T-cell (primary cell): Measurements from ENCODE around the gene THSD8. TPM values are rescaled to one million over a fixed set of nuclear protein-coding genes. Genes with fewer than 3 reads are reported as not detected.
"Not testable (repeated sequence)": the region's sequence is repeated elsewhere in the genome, so short reads cannot be mapped to it uniquely, and the experiment has no call there.

Experiments
- ATAC-seq, 4 experiments: fragments of 200-7000 bp in 3 of 4; fragments of 150-1000 bp in 1 of 4; cut with Tn5 transposase; replicated peaks in 1 of 4; 1 replicate in 3 of 4; 2 replicates in 1 of 4; pipeline ENCODE4 v1.10.0; 2021; ENCODE audit warnings: moderate library complexity in 3 of 4, mild to moderate bottlenecking in 2 of 4, moderate number of reproducible peaks in 1 of 4
- CTCF ChIA-PET, 2 donors: fragments of 300-600 bp; sonication (Branson Sonifier 250); formaldehyde crosslinking; loops; one replicate each; lab custom pipeline; 2022; ENCODE audit warnings: antibody characterized with exemption in 2 of 2; lab: Charles Lee
- POLR2A ChIA-PET, 2 donors: fragments of 300-600 bp; sonication (Branson Sonifier 250); formaldehyde crosslinking; loops; one replicate each; lab custom pipeline; 2022; ENCODE audit warnings: antibody characterized with exemption in 2 of 2; lab: Charles Lee
- DNase-seq, 35 experiments: peaks; one replicate each; pipeline versions ENCODE4 v3.0.0 to v3.0.0-alpha.2; 2013 to 2023
- H3K27ac ChIP-seq: one replicate; pipeline ENCODE4 v1.5.1; 2013; ENCODE audit warnings: low read length
- H3K27me3 ChIP-seq, 2 experiments: replicated peaks in 1 of 2; 1 replicate in 1 of 2; 2 replicates in 1 of 2; pipeline versions ENCODE4 v1.6.1 to v1.7.0; 2013; ENCODE audit warnings: low read length in 1 of 2, mixed read lengths in 1 of 2; ENCODE audit not compliant: control insufficient read depth in 2 of 2, insufficient read depth in 2 of 2; ENCODE audit errors: extremely low read depth in 1 of 2
- H3K36me3 ChIP-seq, 2 donors: 1 replicate in 1 of 2; 2 replicates in 1 of 2; pipeline versions ENCODE4 v1.6.1 to v1.7.0; 2013; ENCODE audit warnings: low read length in 1 of 2; ENCODE audit not compliant: control insufficient read depth in 2 of 2, insufficient read depth in 1 of 2; ENCODE audit errors: extremely low read depth in 1 of 2
- H3K4me1 ChIP-seq, 2 experiments: 1 replicate in 1 of 2; 2 replicates in 1 of 2; pipeline versions ENCODE4 v1.6.1 to v1.7.0; 2013; ENCODE audit warnings: low read length in 2 of 2, mixed read lengths in 1 of 2; ENCODE audit not compliant: insufficient read depth in 2 of 2, control insufficient read depth in 1 of 2; ENCODE audit errors: extremely low read depth in 1 of 2
- H3K4me3 ChIP-seq, 2 donors: 1 replicate in 1 of 2; 2 replicates in 1 of 2; pipeline versions ENCODE4 v1.5.1 to v1.7.0; 2013; ENCODE audit warnings: mild to moderate bottlenecking in 2 of 2, low read length in 1 of 2, moderate library complexity in 1 of 2; ENCODE audit not compliant: control insufficient read depth in 1 of 2; ENCODE audit errors: extremely low read depth in 1 of 2
- H3K9me3 ChIP-seq: 2 replicates; pipeline ENCODE4 v1.7.0; 2013
- H3K27ac Mint-ChIP-seq, 2 donors: one replicate each; pipeline ENCODE4 v1.8.0; 2020 to 2021; ENCODE audit warnings: mild to moderate bottlenecking in 2 of 2, mixed read lengths in 2 of 2
- H3K27me3 Mint-ChIP-seq, 2 donors: one replicate each; pipeline ENCODE4 v1.8.0; 2021 to 2022; ENCODE audit warnings: mixed read lengths in 2 of 2
- H3K36me3 Mint-ChIP-seq: one replicate; pipeline ENCODE4 v1.8.0; 2021; ENCODE audit warnings: mixed read lengths
- H3K4me1 Mint-ChIP-seq, 3 donors: one replicate each; pipeline ENCODE4 v1.8.0; 2020 to 2022; ENCODE audit warnings: mixed read lengths in 3 of 3, mild to moderate bottlenecking in 1 of 3
- H3K4me3 Mint-ChIP-seq, 3 donors: one replicate each; pipeline ENCODE4 v1.8.0; 2020 to 2022; ENCODE audit warnings: mild to moderate bottlenecking in 3 of 3, mixed read lengths in 3 of 3, moderate library complexity in 3 of 3
- H3K9me3 Mint-ChIP-seq, 3 donors: one replicate each; pipeline ENCODE4 v1.8.0; 2020 to 2022; ENCODE audit warnings: mixed read lengths in 3 of 3
- WGBS: methylation state at CpG from one replicate; pipeline ENCODE4 v1.1.5; 2013; ENCODE audit warnings: missing lambda C conversion rate; ENCODE audit not compliant: insufficient coverage; 5-methylcytosine and 5-hydroxymethylcytosine counted together
- total RNA-seq, 35 experiments: library from RNA in 6 of 35; stranded (reverse) in 6 of 35; fragments of 120-200 nt in 1 of 35; gene quantifications; one replicate each; pipeline versions ENCODE4 v1.2.1 to v1.2.4 and lab custom pipeline; 2013 to 2026

Gene THSD8
- total RNA-seq, 5 donors from 2014 or later (not counting 1 experiment from before 2014, with no cell fraction given): 0.63 to 2.4 (median 0.97) TPM; not detected in 1

GRCh38 chr19:12840091-12841079 is 38.5 kb downstream of the THSD8 start:
- ATAC-seq (peak in 1 of 4 experiments; percentile 19), DNase-seq (peak in 11 of 35 experiments; percentile 10 to 39 (median 24))
- Mint-ChIP-seq H3K4me1 (peaks cover 16 to 36% (median 34%) of the 10 kb centered on the region in 3 donors), H3K4me3 (peak overlapping the region in 1 of 3 donors; percentile 38), H3K27ac (no peak overlapping the region), H3K36me3 (no peaks in the 10 kb centered on the region), H3K9me3 (no peaks in the 10 kb centered on the region), H3K27me3 (peaks cover 69 to 78% of the 10 kb centered on the region in 2 donors)
- Histone ChIP-seq H3K4me1 (peaks cover 2 to 30% of the 10 kb centered on the region in 2 experiments), H3K4me3 (no peak overlapping the region), H3K36me3 (no peaks in the 10 kb centered on the region), H3K27me3 (peaks cover 27 to 87% of the 10 kb centered on the region in 2 experiments), H3K9me3 (no peaks in the 10 kb centered on the region), H3K27ac (no peak overlapping the region)
- POLR2A ChIA-PET: no interaction called here
- CTCF ChIA-PET: no interaction called here
- WGBS: 26% methylated on average over 29 of the region's 43 CpGs

DNA sequence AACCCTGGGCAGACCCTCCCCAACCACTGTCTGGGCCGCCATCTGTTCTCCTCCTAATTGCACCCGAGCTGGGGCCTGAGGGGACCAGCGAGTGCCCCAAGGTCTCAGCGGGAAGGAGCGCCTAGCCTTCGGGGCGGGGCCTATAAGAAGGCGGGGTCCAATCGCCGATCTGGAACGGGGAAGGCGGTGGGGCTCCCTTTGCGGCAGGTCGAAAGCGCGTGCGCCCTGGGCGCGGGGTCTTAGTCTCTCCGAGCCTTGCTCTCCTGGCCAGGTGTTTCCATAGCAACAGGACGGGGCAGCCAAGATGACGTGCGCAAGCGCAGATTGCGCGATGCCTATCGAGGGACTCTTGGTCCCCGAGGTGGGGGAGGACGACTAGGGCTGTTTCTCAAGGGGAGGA is 39.2 kb downstream of the THSD8 start:
- ATAC-seq: no peak
- Mint-ChIP-seq H3K27me3 (peaks cover 67 to 72% of the 10 kb centered on the region in 2 donors), H3K27ac (no peak overlapping the region), H3K9me3 (no peaks in the 10 kb centered on the region), H3K4me3 (peak overlapping the region in 2 of 3 donors; percentile 32 to 38), H3K4me1 (peaks cover 16 to 36% (median 30%) of the 10 kb centered on the region in 3 donors), H3K36me3 (no peaks in the 10 kb centered on the region)
- Histone ChIP-seq H3K27ac (no peak overlapping the region), H3K9me3 (no peaks in the 10 kb centered on the region), H3K4me1 (peaks cover 2 to 28% of the 10 kb centered on the region in 2 experiments), H3K36me3 (no peaks in the 10 kb centered on the region), H3K27me3 (peaks cover 22 to 87% of the 10 kb centered on the region in 2 experiments), H3K4me3 (peak overlapping the region in 1 of 2 donors; percentile 15)
- 13% methylated on average over 28 of the region's 29 CpGs for WGBS
- no peak for DNase-seq
- ChIA-PET CTCF (no interaction called here), POLR2A (no interaction called here)

GRCh38 chr19:12842511-12842910 is 40.6 kb downstream of the THSD8 start:
- H3K36me3 ChIP-seq: no peaks in the 10 kb centered on the region
- H3K27ac ChIP-seq: no peak overlapping the region
- WGBS: 91% methylated on average over 18 of the region's 18 CpGs
- ATAC-seq (no peak), DNase-seq (no peak)
- peaks cover 22 to 89% of the 10 kb centered on the region in 2 experiments for H3K27me3 ChIP-seq
- ChIA-PET CTCF (no interaction called here), POLR2A (no interaction called here)
- Mint-ChIP-seq H3K36me3 (no peaks in the 10 kb centered on the region), H3K4me3 (no peak overlapping the region), H3K4me1 (peaks cover 16 to 34% (median 30%) of the 10 kb centered on the region in 3 donors), H3K9me3 (no peaks in the 10 kb centered on the region), H3K27ac (no peak overlapping the region), H3K27me3 (peaks cover 60 to 71% of the 10 kb centered on the region in 2 donors)
- H3K4me1 ChIP-seq: peaks cover 2 to 35% of the 10 kb centered on the region in 2 experiments
- no peaks in the 10 kb centered on the region for H3K9me3 ChIP-seq
- H3K4me3 ChIP-seq: no peak overlapping the region

DNA sequence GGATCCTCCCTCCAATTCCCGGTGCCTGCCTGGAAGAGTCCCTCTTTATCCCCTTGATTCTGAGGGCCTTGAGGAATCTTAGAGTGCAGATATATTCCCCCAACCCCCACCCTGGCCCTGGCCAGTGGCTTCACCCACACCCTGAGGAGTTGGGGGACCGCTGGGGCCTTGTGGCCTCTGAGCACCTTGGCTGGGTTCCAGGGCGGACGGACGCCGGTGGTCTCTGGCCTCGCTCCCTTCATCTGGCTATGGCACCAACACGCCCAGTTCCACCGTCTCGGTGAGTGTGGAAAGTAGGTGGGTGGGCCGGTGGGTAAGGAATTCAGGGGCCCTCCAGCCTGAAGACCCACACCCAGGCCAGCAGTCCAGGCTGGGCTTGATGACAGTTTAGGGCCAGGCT is 41.5 kb downstream of the THSD8 start:
- Histone ChIP-seq H3K4me1 (peaks cover 2 to 36% of the 10 kb centered on the region in 2 experiments), H3K9me3 (no peaks in the 10 kb centered on the region), H3K27me3 (peaks cover 20 to 90% of the 10 kb centered on the region in 2 experiments), H3K4me3 (no peak overlapping the region), H3K27ac (no peak overlapping the region), H3K36me3 (no peaks in the 10 kb centered on the region)
- Mint-ChIP-seq H3K4me1 (peaks cover 16 to 34% (median 29%) of the 10 kb centered on the region in 3 donors), H3K27ac (no peak overlapping the region), H3K9me3 (no peaks in the 10 kb centered on the region), H3K36me3 (no peaks in the 10 kb centered on the region), H3K27me3 (peaks cover 55 to 68% of the 10 kb centered on the region in 2 donors), H3K4me3 (no peak overlapping the region)
- CTCF ChIA-PET: no interaction called here
- DNase-seq (no peak), ATAC-seq (no peak)
- WGBS: 93% methylated on average over 4 of the region's 11 CpGs
- POLR2A ChIA-PET: no interaction called here

DNA sequence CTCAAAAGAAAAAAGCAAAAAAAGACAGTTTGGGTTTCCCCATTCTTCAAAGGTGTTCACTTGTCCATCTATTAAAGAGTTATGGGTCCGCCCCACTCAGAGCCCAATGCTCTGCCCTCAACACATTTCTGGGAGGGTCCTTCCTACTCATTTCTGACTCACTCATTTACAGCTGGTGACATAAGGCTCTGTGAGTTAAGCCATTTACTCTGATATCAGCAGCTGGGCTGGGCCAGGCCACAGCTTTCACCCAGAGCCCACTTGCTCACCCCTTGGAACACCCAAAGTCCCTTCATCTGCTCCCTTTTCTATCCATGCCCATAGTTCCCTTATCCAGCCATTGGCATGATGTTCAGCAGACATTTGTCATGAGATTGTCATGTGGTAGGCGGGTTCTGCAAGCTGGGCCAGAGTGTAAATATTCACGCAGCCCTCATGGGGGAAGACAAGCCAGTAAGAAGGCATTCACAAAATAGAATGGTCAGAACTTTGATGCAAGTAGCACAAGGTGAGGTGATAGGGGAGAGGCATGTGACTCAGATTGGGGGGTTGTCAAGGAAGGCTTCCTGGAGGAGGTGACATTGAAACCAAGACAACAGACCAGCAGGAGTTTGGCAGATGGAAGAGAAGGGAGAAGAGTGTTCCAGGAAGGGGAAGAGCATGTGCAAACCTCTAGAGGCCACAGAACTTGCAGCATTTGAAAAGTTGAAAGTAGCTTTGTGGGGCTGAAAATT is 42.3 kb downstream of the THSD8 start:
- Mint-ChIP-seq H3K9me3 (no peaks in the 10 kb centered on the region), H3K27ac (no peak overlapping the region), H3K4me1 (peaks cover 12 to 30% (median 25%) of the 10 kb centered on the region in 3 donors), H3K27me3 (peaks cover 52 to 67% of the 10 kb centered on the region in 2 donors), H3K36me3 (no peaks in the 10 kb centered on the region), H3K4me3 (no peak overlapping the region)
- no peak overlapping the region for H3K27ac ChIP-seq
- DNase-seq (no peak), ATAC-seq (no peak)
- H3K36me3 ChIP-seq: no peaks in the 10 kb centered on the region
- H3K27me3 ChIP-seq: peaks cover 19 to 81% of the 10 kb centered on the region in 2 experiments
- ChIA-PET POLR2A (no interaction called here), CTCF (no interaction called here)
- peaks cover 0 to 27% of the 10 kb centered on the region in 2 experiments for H3K4me1 ChIP-seq
- WGBS: 89% methylated on average over 3 of the region's 3 CpGs
- no peak overlapping the region for H3K4me3 ChIP-seq
- no peaks in the 10 kb centered on the region for H3K9me3 ChIP-seq

- Histone ChIP-seq H3K4me1 (peaks cover 0 to 13% of the 10 kb centered on the region in 2 experiments), H3K27me3 (peaks cover 11 to 61% of the 10 kb centered on the region in 2 experiments)
- 29% methylated on average over 1 of the region's 7 CpGs for WGBS
- not testable (repeated sequence) for H3K9me3 ChIP-seq, ATAC-seq, H3K36me3 ChIP-seq, H3K36me3 Mint-ChIP-seq, H3K4me3 Mint-ChIP-seq, H3K4me3 ChIP-seq, H3K4me1 Mint-ChIP-seq, H3K9me3 Mint-ChIP-seq, H3K27ac ChIP-seq, H3K27ac Mint-ChIP-seq, DNase-seq
- ChIA-PET POLR2A (interaction anchor here in 1 of 2 donors (0.6 kb wide), 1 partner anchor 54 kb away, joined by 5 read pairs; no protein-coding TSS in a partner anchor), CTCF (interaction anchor here (0.6 to 1.2 kb wide), 11 partner anchors 22 to 282 kb away, joined by 3 to 7 read pairs (median 5); partner anchors contain the start of gene RNASEH2A (in 1 of the 2))
- H3K27me3 Mint-ChIP-seq: peaks cover 30 to 44% of the 10 kb centered on the region in 2 donors
These were observed 44.7 kb downstream of the THSD8 start for GRCh38 chr19:12846613-12847012.
